ENCODE data around the gene CSAD.

Gene CSAD

GRCh38 chr12:53200458-53201176, 19.9 kb upstream of the CSAD start:
- H3K27me3 ChIP-seq (ENCODE audit: insufficient read depth, low read length): peaks cover 23% of the 10 kb centered on the region
- H3K4me1 ChIP-seq (ENCODE audit: insufficient read depth, low read length): peaks cover 3% of the 10 kb centered on the region
- H2AFZ ChIP-seq (ENCODE audit: low read depth, low read length): no peak overlapping the region
- H3K36me3 ChIP-seq (ENCODE audit: insufficient read depth, low read length): no peaks in the 10 kb centered on the region
- no peak overlapping the region for H3K4me3 ChIP-seq (ENCODE audit: low read length)
- H3K9me3 ChIP-seq (ENCODE audit: low read length): no peaks in the 10 kb centered on the region

DNA sequence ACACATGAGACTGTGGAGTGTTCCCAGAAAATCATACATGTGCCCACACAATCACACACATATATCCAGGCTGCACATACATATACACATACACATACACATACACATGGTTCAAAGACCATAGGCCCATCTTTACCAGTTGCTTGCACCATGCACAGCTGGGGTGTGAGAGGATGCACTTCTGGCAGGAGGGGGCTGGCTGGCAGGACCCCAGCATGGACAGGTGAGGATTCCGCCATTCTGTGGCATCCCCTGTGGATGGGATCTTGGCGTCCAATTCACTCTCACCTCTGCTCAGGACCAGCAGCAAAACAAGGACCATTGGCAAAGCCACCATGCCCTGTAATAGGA, 19.4 kb upstream of the CSAD start:
- H3K36me3 ChIP-seq (ENCODE audit: insufficient read depth, low read length): no peaks in the 10 kb centered on the region
- no peak overlapping the region for H3K4me3 ChIP-seq (ENCODE audit: low read length)
- peaks cover 3% of the 10 kb centered on the region for H3K4me1 ChIP-seq (ENCODE audit: insufficient read depth, low read length)
- peaks cover 20% of the 10 kb centered on the region for H3K27me3 ChIP-seq (ENCODE audit: insufficient read depth, low read length)
- no peaks in the 10 kb centered on the region for H3K9me3 ChIP-seq (ENCODE audit: low read length)
- no peak overlapping the region for H2AFZ ChIP-seq (ENCODE audit: low read depth, low read length)

DNA sequence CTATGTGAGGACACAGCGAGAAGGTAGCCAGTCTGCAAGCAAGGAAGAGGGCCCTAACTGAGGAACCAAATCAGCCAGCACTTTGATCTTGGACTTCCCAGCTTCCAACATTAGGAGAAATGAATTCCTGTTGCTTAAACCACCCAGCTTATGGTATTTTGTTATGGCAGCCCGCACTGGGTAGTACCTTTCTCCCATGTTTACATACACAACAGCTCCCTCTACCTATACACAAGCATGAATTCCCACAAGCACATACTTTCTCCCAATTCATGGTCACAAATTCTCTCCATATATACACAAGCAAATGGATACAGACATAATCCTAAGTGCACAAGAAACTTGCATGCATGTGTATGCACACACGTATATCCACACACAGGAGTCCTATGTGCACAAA, 19.0 kb upstream of the CSAD start:
- H3K36me3 ChIP-seq (ENCODE audit: insufficient read depth, low read length): no peaks in the 10 kb centered on the region
- H3K4me1 ChIP-seq (ENCODE audit: insufficient read depth, low read length): peaks cover 3% of the 10 kb centered on the region
- no peaks in the 10 kb centered on the region for H3K9me3 ChIP-seq (ENCODE audit: low read length)
- H2AFZ ChIP-seq (ENCODE audit: low read depth, low read length): no peak overlapping the region
- peaks cover 20% of the 10 kb centered on the region for H3K27me3 ChIP-seq (ENCODE audit: insufficient read depth, low read length)
- no peak overlapping the region for H3K4me3 ChIP-seq (ENCODE audit: low read length)

- peaks cover 3% of the 10 kb centered on the region for H3K4me1 ChIP-seq (ENCODE audit: insufficient read depth, low read length)
- no peak overlapping the region for H2AFZ ChIP-seq (ENCODE audit: low read depth, low read length)
- no peak overlapping the region for H3K4me3 ChIP-seq (ENCODE audit: low read length)
- no peaks in the 10 kb centered on the region for H3K36me3 ChIP-seq (ENCODE audit: insufficient read depth, low read length)
- peaks cover 20% of the 10 kb centered on the region for H3K27me3 ChIP-seq (ENCODE audit: insufficient read depth, low read length)
- no peaks in the 10 kb centered on the region for H3K9me3 ChIP-seq (ENCODE audit: low read length)
Observed at GRCh38 chr12:53198486-53199110, 17.9 kb upstream of the CSAD start.

- H3K9me3 ChIP-seq (ENCODE audit: low read length): no peaks in the 10 kb centered on the region
- H3K4me3 ChIP-seq (ENCODE audit: low read length): no peak overlapping the region
- H3K36me3 ChIP-seq (ENCODE audit: insufficient read depth, low read length): no peaks in the 10 kb centered on the region
- H3K27me3 ChIP-seq (ENCODE audit: insufficient read depth, low read length): peaks cover 20% of the 10 kb centered on the region
- peaks cover 3% of the 10 kb centered on the region for H3K4me1 ChIP-seq (ENCODE audit: insufficient read depth, low read length)
- H2AFZ ChIP-seq (ENCODE audit: low read depth, low read length): no peak overlapping the region
Observed at GRCh38 chr12:53197011-53197640, 16.4 kb upstream of the CSAD start.

DNA sequence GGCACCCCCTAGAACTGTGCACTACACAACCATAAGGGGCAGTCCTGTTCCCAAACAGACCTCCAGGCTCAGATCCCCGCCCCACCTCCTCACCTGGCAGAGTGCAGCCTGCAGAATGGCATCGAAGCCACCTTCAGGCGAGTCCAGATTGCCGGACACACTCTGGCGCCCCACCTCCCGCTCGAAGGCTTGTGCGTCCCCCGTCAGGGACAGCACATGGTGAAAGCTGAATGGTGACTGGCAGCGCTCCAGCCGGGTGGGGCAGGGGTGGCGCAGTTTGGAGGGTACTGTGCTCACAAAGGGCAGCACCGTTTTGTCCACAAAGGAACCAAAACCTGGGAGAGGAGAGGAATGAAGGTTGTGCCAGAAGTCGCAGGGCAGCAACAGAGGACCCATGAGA, 15.8 kb upstream of the CSAD start:
- no peaks in the 10 kb centered on the region for H3K9me3 ChIP-seq (ENCODE audit: low read length)
- peaks cover 3% of the 10 kb centered on the region for H3K4me1 ChIP-seq (ENCODE audit: insufficient read depth, low read length)
- H3K27me3 ChIP-seq (ENCODE audit: insufficient read depth, low read length): peaks cover 20% of the 10 kb centered on the region
- no peak overlapping the region for H2AFZ ChIP-seq (ENCODE audit: low read depth, low read length)
- no peak overlapping the region for H3K4me3 ChIP-seq (ENCODE audit: low read length)
- H3K36me3 ChIP-seq (ENCODE audit: insufficient read depth, low read length): peaks cover under 1% of the 10 kb centered on the region

DNA sequence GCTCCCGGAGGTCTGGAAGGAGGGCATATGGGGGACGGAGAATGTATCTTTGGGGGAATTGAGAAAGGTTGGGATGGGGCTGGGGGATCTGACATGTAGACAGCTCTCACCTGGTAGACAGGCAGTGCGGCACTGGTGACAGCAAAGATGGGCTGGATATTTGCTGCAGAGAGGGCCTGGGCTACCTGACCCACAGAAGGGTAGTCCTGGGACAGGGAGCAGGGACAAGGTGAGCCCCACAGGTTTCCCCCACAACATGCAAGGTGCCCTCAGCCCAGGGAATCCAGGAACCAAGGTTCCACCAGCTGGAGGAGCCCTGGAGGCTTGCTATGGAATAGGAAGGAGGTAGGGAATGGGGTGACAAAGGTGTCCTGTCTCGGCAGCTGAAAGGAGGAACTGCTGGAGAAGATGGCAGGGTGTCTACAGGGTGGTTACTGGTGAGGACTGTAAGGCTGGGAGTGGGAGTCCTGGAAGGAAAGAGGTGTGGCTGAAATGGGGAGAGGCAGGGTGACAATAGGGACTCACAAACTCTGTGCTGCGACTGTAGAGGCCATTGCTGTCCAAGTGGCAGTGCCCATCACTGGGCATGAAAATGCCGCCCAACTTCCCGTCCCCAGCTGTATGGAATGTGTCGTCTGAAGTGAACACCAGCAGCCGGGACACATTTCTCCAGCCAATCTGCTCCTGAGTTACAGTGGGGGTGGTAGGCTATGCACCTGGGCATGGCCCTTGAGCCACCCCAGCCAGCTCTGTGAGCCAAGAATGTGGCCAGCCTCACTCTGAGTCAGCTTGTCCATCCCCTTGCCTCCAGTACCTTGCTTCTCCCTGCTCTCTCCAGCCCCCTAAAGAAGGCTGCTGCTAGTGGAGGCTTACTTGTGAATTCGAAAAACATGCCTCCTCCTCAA, 15.0 kb upstream of the CSAD start:
- no peak overlapping the region for H3K4me3 ChIP-seq (ENCODE audit: low read length)
- no peak overlapping the region for H2AFZ ChIP-seq (ENCODE audit: low read depth, low read length)
- no peaks in the 10 kb centered on the region for H3K9me3 ChIP-seq (ENCODE audit: low read length)
- H3K27me3 ChIP-seq (ENCODE audit: insufficient read depth, low read length): peaks cover 20% of the 10 kb centered on the region
- H3K36me3 ChIP-seq (ENCODE audit: insufficient read depth, low read length): peaks cover 8% of the 10 kb centered on the region
- H3K4me1 ChIP-seq (ENCODE audit: insufficient read depth, low read length): no peaks in the 10 kb centered on the region

DNA sequence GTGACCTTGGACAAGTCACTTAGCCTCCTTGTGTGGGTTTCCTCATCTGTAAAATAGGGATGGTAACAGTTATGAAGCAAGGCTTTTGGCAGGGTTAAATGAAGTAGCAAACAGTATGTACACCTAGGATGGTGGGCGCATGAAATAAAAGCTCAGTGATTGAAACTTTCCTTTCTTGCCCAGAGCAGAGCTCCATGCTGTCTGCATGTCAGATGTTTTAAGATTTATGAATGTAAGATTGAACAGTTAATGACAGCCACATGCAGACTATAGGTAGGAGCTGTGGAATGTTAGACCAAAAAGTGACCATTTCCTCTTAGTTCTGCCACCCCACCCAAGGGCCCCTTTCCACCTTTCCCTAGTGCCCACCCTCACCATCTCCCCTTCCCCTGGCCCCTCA, 14.2 kb upstream of the CSAD start:
- no peaks in the 10 kb centered on the region for H3K4me1 ChIP-seq (ENCODE audit: insufficient read depth, low read length)
- H3K36me3 ChIP-seq (ENCODE audit: insufficient read depth, low read length): peaks cover 9% of the 10 kb centered on the region
- no peak overlapping the region for H2AFZ ChIP-seq (ENCODE audit: low read depth, low read length)
- no peak overlapping the region for H3K4me3 ChIP-seq (ENCODE audit: low read length)
- no peaks in the 10 kb centered on the region for H3K9me3 ChIP-seq (ENCODE audit: low read length)
- H3K27me3 ChIP-seq (ENCODE audit: insufficient read depth, low read length): peaks cover 20% of the 10 kb centered on the region

DNA sequence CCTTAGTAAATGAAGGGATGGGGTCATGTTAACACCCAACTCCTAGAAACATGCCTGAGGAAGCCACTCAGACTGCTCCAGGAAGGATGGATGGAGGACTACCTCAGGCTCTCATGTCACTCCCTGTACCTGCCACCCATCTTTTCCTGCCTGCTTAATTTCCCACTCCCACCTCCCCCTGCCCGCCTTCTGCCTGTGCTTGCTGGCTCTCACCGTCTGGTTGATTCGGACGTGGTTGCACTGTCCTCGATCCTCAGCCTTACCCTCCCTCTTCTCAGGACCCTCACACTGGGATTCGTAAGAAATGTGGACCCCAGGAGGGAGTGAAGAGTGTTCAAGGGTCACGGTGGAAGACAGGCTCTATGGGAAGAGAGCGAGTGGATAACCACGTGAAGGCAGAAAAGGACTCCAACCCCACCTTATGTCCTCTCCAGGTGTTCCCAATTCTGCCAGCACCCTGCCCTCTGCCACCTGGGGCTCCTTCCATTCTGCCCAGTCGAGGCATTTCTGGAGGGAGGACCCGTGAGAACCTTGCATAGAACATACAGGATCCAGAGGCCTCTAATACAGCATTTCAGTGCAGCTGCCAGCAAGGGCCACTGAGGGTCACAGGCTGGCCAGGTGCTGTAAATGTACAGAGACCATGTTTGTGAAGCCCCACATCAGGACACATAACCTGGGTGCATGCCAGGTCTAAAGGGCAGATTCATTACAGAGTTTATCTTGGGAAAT, 13.4 kb upstream of the CSAD start:
- peaks cover 19% of the 10 kb centered on the region for H3K27me3 ChIP-seq (ENCODE audit: insufficient read depth, low read length)
- no peak overlapping the region for H2AFZ ChIP-seq (ENCODE audit: low read depth, low read length)
- H3K4me3 ChIP-seq (ENCODE audit: low read length): no peak overlapping the region
- no peaks in the 10 kb centered on the region for H3K4me1 ChIP-seq (ENCODE audit: insufficient read depth, low read length)
- no peaks in the 10 kb centered on the region for H3K9me3 ChIP-seq (ENCODE audit: low read length)
- H3K36me3 ChIP-seq (ENCODE audit: insufficient read depth, low read length): peaks cover 9% of the 10 kb centered on the region

DNA sequence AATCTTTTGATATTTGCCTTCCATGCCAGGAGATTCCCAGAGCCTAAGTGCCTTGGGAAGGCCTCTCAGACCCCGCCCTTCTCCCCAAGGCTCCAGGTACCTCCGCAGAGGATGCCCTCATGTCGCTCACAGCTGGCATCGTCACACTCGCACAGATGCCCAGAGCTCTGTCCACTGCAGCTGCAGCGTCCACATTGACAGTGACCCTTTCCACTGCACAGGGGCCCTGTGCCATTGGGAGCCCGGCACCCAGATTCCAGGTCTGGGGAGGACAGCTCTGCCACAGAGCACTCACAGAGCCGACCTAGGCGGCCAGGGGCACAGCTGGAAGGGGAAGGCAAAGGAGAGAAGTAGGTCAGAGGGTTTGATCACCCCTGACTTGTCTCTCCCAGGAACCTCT, 12.3 kb upstream of the CSAD start:
- Histone ChIP-seq H3K4me1 (ENCODE audit: insufficient read depth, low read length) (no peaks in the 10 kb centered on the region), H3K36me3 (ENCODE audit: insufficient read depth, low read length) (peaks cover 16% of the 10 kb centered on the region), H3K27me3 (ENCODE audit: insufficient read depth, low read length) (peaks cover 12% of the 10 kb centered on the region), H2AFZ (ENCODE audit: low read depth, low read length) (no peak overlapping the region), H3K9me3 (ENCODE audit: low read length) (no peaks in the 10 kb centered on the region), H3K4me3 (ENCODE audit: low read length) (no peak overlapping the region)

GRCh38 chr12:53192531-53193021, 11.9 kb upstream of the CSAD start:
- Histone ChIP-seq H3K4me3 (ENCODE audit: low read length) (no peak overlapping the region), H3K9me3 (ENCODE audit: low read length) (no peaks in the 10 kb centered on the region), H3K36me3 (ENCODE audit: insufficient read depth, low read length) (peaks cover 20% of the 10 kb centered on the region), H3K27me3 (ENCODE audit: insufficient read depth, low read length) (peaks cover 7% of the 10 kb centered on the region), H2AFZ (ENCODE audit: low read depth, low read length) (no peak overlapping the region), H3K4me1 (ENCODE audit: insufficient read depth, low read length) (no peaks in the 10 kb centered on the region)

GRCh38 chr12:53191885-53192530, 11.3 kb upstream of the CSAD start:
- Histone ChIP-seq H3K4me1 (ENCODE audit: insufficient read depth, low read length) (no peaks in the 10 kb centered on the region), H2AFZ (ENCODE audit: low read depth, low read length) (no peak overlapping the region), H3K9me3 (ENCODE audit: low read length) (no peaks in the 10 kb centered on the region), H3K4me3 (ENCODE audit: low read length) (no peak overlapping the region), H3K36me3 (ENCODE audit: insufficient read depth, low read length) (peaks cover 26% of the 10 kb centered on the region), H3K27me3 (ENCODE audit: insufficient read depth, low read length) (peaks cover 2% of the 10 kb centered on the region)
